Spinal cord (tissue), 10 donors: ENCODE data around the gene CDC42EP5. TPM values are rescaled to one million over a fixed set of nuclear protein-coding genes. Genes with fewer than 3 reads are reported as not detected.

ENCODE experiments used
- DNase-seq, 6 donors: peaks; one replicate each; pipeline versions ENCODE4 v3.0.0 to v3.0.0-alpha.2; 2013 to 2015; ENCODE audit warnings: low spot score in 6 of 6, low read depth in 4 of 6
- H3K27ac ChIP-seq: one replicate; pipeline ENCODE4 v1.5.1; 2013; ENCODE audit warnings: low read depth, low read length, control low read depth
- H3K27me3 ChIP-seq: one replicate; pipeline ENCODE4 v1.6.1; 2013; ENCODE audit warnings: low read length; ENCODE audit not compliant: control insufficient read depth, insufficient read depth
- H3K36me3 ChIP-seq: one replicate; pipeline ENCODE4 v1.6.1; 2013; ENCODE audit warnings: low read length; ENCODE audit not compliant: control insufficient read depth, insufficient read depth
- H3K4me1 ChIP-seq: one replicate; pipeline ENCODE4 v1.6.1; 2013; ENCODE audit warnings: low read length; ENCODE audit not compliant: control insufficient read depth, insufficient read depth
- H3K4me3 ChIP-seq: one replicate; pipeline ENCODE4 v1.5.1; 2013; ENCODE audit warnings: low read depth, low read length, control low read depth
- H3K9me3 ChIP-seq: one replicate; pipeline ENCODE4 v1.6.1; 2013; ENCODE audit warnings: low read length; ENCODE audit not compliant: control insufficient read depth, insufficient read depth
- WGBS: methylation state at CpG from one replicate; pipeline ENCODE4 v1.1.5; 2013; ENCODE audit warnings: missing lambda C conversion rate; ENCODE audit not compliant: insufficient coverage; 5-methylcytosine and 5-hydroxymethylcytosine counted together
- polyA plus RNA-seq, 2 donors: library from polyadenylated mRNA; unstranded; fragments of 120-200 nt; gene quantifications; one replicate each; pipeline ENCODE4 v1.2.1, GENCODE V29; 2013; ENCODE audit not compliant: insufficient read length in 2 of 2
- total RNA-seq, 2 donors: library from RNA; depleted of rRNA in 1 of 2; stranded (reverse); fragments of 120-200 nt in 1 of 2; fragments of >200 nt in 1 of 2; gene quantifications; one replicate each; pipeline versions ENCODE4 v1.2.3 to v1.2.4, GENCODE V29; 2013 to 2014
- donor health status: healthy.

CDC42EP5 gene
- total and polyA plus RNA-seq, 4 donors = 6.5 to 42.5 (median 17.5) TPM

DNA sequence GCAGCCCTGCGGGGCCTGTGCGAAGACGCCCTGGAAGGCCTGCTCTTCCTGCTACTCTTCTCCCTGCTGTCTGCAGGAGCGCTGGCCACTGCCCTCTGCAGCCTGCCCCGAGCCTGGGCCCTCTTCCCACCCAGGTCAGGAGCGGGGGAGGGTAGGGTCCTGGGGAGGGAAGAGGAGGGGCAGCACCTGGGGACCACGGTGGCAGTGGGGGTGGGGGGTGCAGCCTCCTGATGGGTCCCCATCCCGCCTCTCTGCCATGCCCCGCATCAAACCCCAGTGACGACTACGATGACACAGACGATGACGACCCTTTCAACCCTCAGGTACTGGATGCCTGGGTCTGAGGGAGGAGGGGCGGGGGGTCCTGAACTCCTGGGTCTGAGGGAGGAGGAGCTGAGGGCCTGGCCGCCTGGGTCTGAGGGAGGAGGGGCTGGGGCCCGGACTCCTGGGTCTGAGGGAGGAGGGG lies 37.5 kb downstream of the CDC42EP5 start:
- no peak overlapping the region for H3K4me3 ChIP-seq
- peaks cover 78% of the 10 kb centered on the region for H3K4me1 ChIP-seq
- 40% methylated on average over 5 of the region's 16 CpGs for WGBS
- no peak for DNase-seq
- no peaks in the 10 kb centered on the region for H3K27me3 ChIP-seq
- H3K36me3 ChIP-seq = peaks cover 67% of the 10 kb centered on the region
- peak overlapping the region; percentile 61 for H3K27ac ChIP-seq
- H3K9me3 ChIP-seq = no peaks in the 10 kb centered on the region

GRCh38 chr19:54434873-54435214 lies 38.3 kb downstream of the CDC42EP5 start:
- WGBS = 49% methylated on average over 10 of the region's 11 CpGs
- Histone ChIP-seq H3K27me3 (no peaks in the 10 kb centered on the region), H3K4me1 (peaks cover 85% of the 10 kb centered on the region), H3K27ac (peak overlapping the region; percentile 61), H3K4me3 (no peak overlapping the region), H3K9me3 (no peaks in the 10 kb centered on the region), H3K36me3 (peaks cover 71% of the 10 kb centered on the region)
- no peak for DNase-seq

GRCh38 chr19:54434112-54434872 lies 38.8 kb downstream of the CDC42EP5 start:
- Histone ChIP-seq H3K4me3 (no peak overlapping the region), H3K36me3 (peaks cover 77% of the 10 kb centered on the region), H3K4me1 (peaks cover 86% of the 10 kb centered on the region), H3K27ac (peak overlapping the region; percentile 61), H3K9me3 (no peaks in the 10 kb centered on the region), H3K27me3 (no peaks in the 10 kb centered on the region)
- 48% methylated on average over 22 of the region's 23 CpGs for WGBS
- peak in 1 of 6 donors; percentile 39 for DNase-seq

DNA sequence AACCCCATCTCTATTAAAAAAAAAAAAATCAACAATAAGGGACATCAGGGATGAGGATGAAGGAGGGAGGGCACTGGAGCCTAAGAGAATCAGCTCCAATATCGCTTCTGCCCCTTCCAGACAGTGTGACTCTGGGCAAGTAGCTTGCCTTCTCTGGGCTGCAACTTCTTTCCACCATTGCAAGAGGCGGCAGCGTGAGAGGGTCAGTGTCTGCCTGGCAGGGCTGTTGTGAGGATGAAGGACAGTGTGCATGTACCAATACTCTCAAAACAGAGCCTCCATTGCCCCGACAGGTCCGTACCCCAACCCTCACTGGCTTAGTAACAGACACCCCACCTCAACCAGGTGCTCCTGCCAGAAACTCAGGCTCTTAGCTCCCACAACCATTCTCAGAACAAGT lies 39.4 kb downstream of the CDC42EP5 start:
- Histone ChIP-seq H3K36me3 (peaks cover 83% of the 10 kb centered on the region), H3K4me1 (peaks cover 86% of the 10 kb centered on the region), H3K4me3 (no peak overlapping the region), H3K9me3 (no peaks in the 10 kb centered on the region), H3K27me3 (no peaks in the 10 kb centered on the region), H3K27ac (peak overlapping the region; percentile 61)
- DNase-seq = no peak
- WGBS = 100% methylated on average over 2 of the region's 5 CpGs

- Histone ChIP-seq H3K4me1 (peaks cover 93% of the 10 kb centered on the region), H3K36me3 (peaks cover 93% of the 10 kb centered on the region), H3K4me3 (no peak overlapping the region), H3K27me3 (no peaks in the 10 kb centered on the region), H3K27ac (peak overlapping the region; percentile 88), H3K9me3 (no peaks in the 10 kb centered on the region)
- 62% methylated on average over 7 of the region's 10 CpGs for WGBS
- DNase-seq = peak in 1 of 6 donors; percentile 3
Observed at GRCh38 chr19:54432144-54432738, 40.9 kb downstream of the CDC42EP5 start.

DNA sequence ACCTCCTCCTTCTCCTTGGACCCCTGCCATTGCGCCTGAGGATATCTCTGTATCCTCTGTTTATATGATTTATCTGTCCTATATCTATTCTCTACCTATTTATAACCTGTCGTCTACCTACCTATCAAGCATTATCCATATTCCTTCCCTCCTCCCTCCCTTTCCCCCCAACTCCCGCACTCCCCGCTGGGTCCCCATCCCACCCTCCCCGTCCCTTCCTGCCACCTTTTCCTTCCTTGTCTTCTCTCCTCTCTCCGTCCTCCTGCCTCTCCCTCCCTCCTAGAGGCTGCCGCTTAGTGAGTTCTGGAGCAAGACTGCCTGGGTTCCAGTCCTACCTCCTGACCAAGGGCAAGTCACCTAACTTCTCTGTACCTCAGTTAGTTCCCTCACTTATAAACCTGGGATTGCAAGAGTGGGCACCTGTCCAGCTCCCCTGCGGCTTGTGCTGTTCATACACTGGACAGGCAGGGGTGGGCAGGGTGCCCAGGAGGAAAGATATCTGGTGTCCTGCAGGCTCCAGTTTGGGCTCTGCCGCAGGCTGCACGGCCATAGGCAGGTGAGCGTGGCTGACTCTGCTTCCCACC lies 41.7 kb downstream of the CDC42EP5 start:
- no peaks in the 10 kb centered on the region for H3K9me3 ChIP-seq
- peaks cover 95% of the 10 kb centered on the region for H3K36me3 ChIP-seq
- peak overlapping the region; percentile 16 for H3K4me3 ChIP-seq
- peaks cover 92% of the 10 kb centered on the region for H3K4me1 ChIP-seq
- peak overlapping the region; percentile 88 for H3K27ac ChIP-seq
- WGBS = 34% methylated on average over 8 of the region's 11 CpGs
- H3K27me3 ChIP-seq = no peaks in the 10 kb centered on the region
- DNase-seq = peak in 2 of 6 donors; percentile 41 to 61

- Histone ChIP-seq H3K27me3 (no peaks in the 10 kb centered on the region), H3K4me1 (peaks cover 92% of the 10 kb centered on the region), H3K27ac (peak overlapping the region; percentile 88), H3K4me3 (peak overlapping the region; percentile 16), H3K9me3 (no peaks in the 10 kb centered on the region), H3K36me3 (peaks cover 95% of the 10 kb centered on the region)
- 10% methylated on average over 30 of the region's 43 CpGs for WGBS
- peak in 2 of 6 donors; percentile 89 to 91 for DNase-seq
Observed at GRCh38 chr19:54430306-54431254, 42.5 kb downstream of the CDC42EP5 start.

- peak overlapping the region; percentile 88 for H3K27ac ChIP-seq
- peak in 2 of 6 donors; percentile 62 to 82 for DNase-seq
- H3K4me3 ChIP-seq = no peak overlapping the region
- H3K27me3 ChIP-seq = no peaks in the 10 kb centered on the region
- no peaks in the 10 kb centered on the region for H3K9me3 ChIP-seq
- WGBS = 45% methylated on average over 10 of the region's 13 CpGs
- peaks cover 90% of the 10 kb centered on the region for H3K4me1 ChIP-seq
- peaks cover 95% of the 10 kb centered on the region for H3K36me3 ChIP-seq
Observed at GRCh38 chr19:54429545-54430227, 43.4 kb downstream of the CDC42EP5 start.

GRCh38 chr19:54429176-54429495 lies 44.0 kb downstream of the CDC42EP5 start:
- no peak overlapping the region for H3K4me3 ChIP-seq
- no peak for DNase-seq
- H3K27ac ChIP-seq = peak overlapping the region; percentile 88
- H3K36me3 ChIP-seq = peaks cover 96% of the 10 kb centered on the region
- no peaks in the 10 kb centered on the region for H3K9me3 ChIP-seq
- no peaks in the 10 kb centered on the region for H3K27me3 ChIP-seq
- 52% methylated on average over 6 of the region's 8 CpGs for WGBS
- H3K4me1 ChIP-seq = peaks cover 90% of the 10 kb centered on the region
